Activated CD4-positive, alpha-beta T cell treated with anti-CD3 and anti-CD28 coated beads, Interleukin-2, amount 50 U/mL, for 48 hours (primary cell): ENCODE measurements around the gene TMEM139.

Experiments
- DNase-seq, 2 experiments: peaks; one replicate each; pipeline ENCODE4 v3.0.0-alpha.2; 2020

TMEM139 gene

GRCh38 chr7:143284591-143285469 lies at the start of gene TMEM139:
TSS of gene TMEM139 (plus strand) at chr7:143284958. CDS start at chr7:143285958, 1,000 bp downstream.
- no peak for DNase-seq

GRCh38 chr7:143235561-143235960 lies 49.2 kb upstream of the TMEM139 start:
- DNase-seq = no peak

- DNase-seq = no peak
Observed at GRCh38 chr7:143236408-143236990, 48.3 kb upstream of the TMEM139 start.

- DNase-seq = no peak
Observed at GRCh38 chr7:143237366-143237765, 47.4 kb upstream of the TMEM139 start.

- no peak for DNase-seq
Observed at GRCh38 chr7:143238289-143238980, 46.3 kb upstream of the TMEM139 start.

GRCh38 chr7:143239813-143240212 lies 44.9 kb upstream of the TMEM139 start:
- DNase-seq = no peak

GRCh38 chr7:143240291-143241168 lies 44.2 kb upstream of the TMEM139 start:
- peak; percentile 58 to 69 for DNase-seq

- no peak for DNase-seq
Observed at GRCh38 chr7:143242306-143242705, 42.5 kb upstream of the TMEM139 start.

- DNase-seq = no peak
Observed at GRCh38 chr7:143243111-143243510, 41.6 kb upstream of the TMEM139 start.

- DNase-seq = no peak
Observed at GRCh38 chr7:143243614-143244013, 41.1 kb upstream of the TMEM139 start.

GRCh38 chr7:143244321-143244720 lies 40.4 kb upstream of the TMEM139 start:
- no peak for DNase-seq

GRCh38 chr7:143245123-143245522 lies 39.6 kb upstream of the TMEM139 start:
- DNase-seq = no peak

- DNase-seq = no peak
Observed at GRCh38 chr7:143247372-143247771, 37.4 kb upstream of the TMEM139 start.

- DNase-seq = no peak
Observed at GRCh38 chr7:143248761-143249354, 35.9 kb upstream of the TMEM139 start.

- DNase-seq = no peak
Observed at GRCh38 chr7:143250199-143250598, 34.6 kb upstream of the TMEM139 start.

- no peak for DNase-seq
Observed at GRCh38 chr7:143250822-143251221, 33.9 kb upstream of the TMEM139 start.

- no peak for DNase-seq
Observed at GRCh38 chr7:143252006-143252405, 32.8 kb upstream of the TMEM139 start.

- DNase-seq = no peak
Observed at GRCh38 chr7:143255564-143255963, 29.2 kb upstream of the TMEM139 start.

- DNase-seq = no peak
Observed at GRCh38 chr7:143256325-143256724, 28.4 kb upstream of the TMEM139 start.

GRCh38 chr7:143256932-143257331 lies 27.8 kb upstream of the TMEM139 start:
- no peak for DNase-seq

- DNase-seq = no peak
Observed at GRCh38 chr7:143257501-143257900, 27.3 kb upstream of the TMEM139 start.

- DNase-seq = no peak
Observed at GRCh38 chr7:143258831-143259230, 25.9 kb upstream of the TMEM139 start.
